Measurements from ENCODE around the gene FMOD.
A peak's percentile ranks its signal among the peaks of the same experiment; 100 is the strongest.

FMOD gene

DNA sequence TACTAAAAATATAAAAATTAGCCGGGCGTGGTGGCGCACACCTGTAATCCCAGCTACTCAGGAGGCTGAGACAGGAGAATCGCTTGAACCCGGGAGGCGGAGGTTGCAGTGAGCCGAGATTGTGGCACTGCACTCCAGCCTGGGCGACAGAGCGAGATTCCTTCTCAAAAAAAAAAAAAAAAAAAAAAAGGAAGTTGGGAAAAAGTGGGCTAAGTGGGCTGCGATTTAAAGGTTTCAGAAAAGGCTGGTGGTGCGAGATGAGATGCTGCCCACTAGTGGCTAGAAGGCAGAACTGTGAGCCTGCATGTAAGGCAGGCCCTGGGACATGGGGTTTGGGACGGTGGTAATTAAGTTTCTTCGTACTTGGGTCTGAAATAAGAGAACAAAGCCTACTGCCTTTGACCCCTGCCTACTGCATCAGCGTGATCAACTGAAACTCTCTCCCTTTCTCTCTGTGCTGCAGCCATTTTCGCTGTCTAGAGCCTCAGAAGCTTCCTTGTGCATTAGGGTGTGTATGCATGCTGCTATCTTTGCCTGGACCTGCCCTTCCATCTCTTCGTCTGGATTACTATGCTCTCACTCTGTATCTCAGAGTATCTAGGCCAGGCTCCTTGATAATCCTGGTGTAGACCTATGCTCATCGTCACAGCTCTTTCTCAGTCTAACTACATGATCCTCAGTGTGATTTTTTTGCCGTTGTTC is 12.4 kb downstream of the FMOD start:
- POLR2A ChIA-PET = interaction anchor here (0.6 to 0.8 kb wide), 3 partner anchors 34 to 72 kb away, joined by 3 to 5 read pairs (median 3); no protein-coding TSS in a partner anchor
- Histone ChIP-seq H3K4me1 (ENCODE audit: control insufficient read depth, insufficient read depth, low read length) (no peaks in the 10 kb centered on the region), H3K4me3 (ENCODE audit: low read depth, low read length) (no peak overlapping the region), H3K27ac (ENCODE audit: extremely low read depth, low read depth, low read length) (no peak overlapping the region), H3K9me3 (ENCODE audit: control insufficient read depth, insufficient read depth, low read depth, low read length) (no peaks in the 10 kb centered on the region), H3K36me3 (ENCODE audit: control insufficient read depth in 2 of 2, insufficient read depth in 1 of 2, low read length in 2 of 2) (no peaks in the 10 kb centered on the region)
- CTCF ChIA-PET = interaction anchor here (0.6 to 16.4 kb wide), 27 partner anchors 8 to 363 kb away, joined by 3 to 371 read pairs (median 6); partner anchors contain the start of genes FMOD and OPTC
- TF ChIP-seq, protein P1, sequence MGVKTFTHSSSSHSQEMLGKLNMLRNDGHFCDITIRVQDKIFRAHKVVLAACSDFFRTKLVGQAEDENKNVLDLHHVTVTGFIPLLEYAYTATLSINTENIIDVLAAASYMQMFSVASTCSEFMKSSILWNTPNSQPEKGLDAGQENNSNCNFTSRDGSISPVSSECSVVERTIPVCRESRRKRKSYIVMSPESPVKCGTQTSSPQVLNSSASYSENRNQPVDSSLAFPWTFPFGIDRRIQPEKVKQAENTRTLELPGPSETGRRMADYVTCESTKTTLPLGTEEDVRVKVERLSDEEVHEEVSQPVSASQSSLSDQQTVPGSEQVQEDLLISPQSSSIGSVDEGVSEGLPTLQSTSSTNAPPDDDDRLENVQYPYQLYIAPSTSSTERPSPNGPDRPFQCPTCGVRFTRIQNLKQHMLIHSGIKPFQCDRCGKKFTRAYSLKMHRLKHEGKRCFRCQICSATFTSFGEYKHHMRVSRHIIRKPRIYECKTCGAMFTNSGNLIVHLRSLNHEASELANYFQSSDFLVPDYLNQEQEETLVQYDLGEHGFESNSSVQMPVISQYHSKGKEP (tag by site-specific recombination; IDR thresholded peaks at IDR 0.05) = no peak
- TF ChIP-seq ZNF184 (tag by site-specific recombination; IDR thresholded peaks at IDR 0.05) (no peak), ZNF555 (tag by site-specific recombination; conservative IDR thresholded peaks at IDR 0.05) (no peak), ZNF501 (tag by site-specific recombination; IDR thresholded peaks at IDR 0.05) (no peak), ZNF202 (tag by site-specific recombination; IDR thresholded peaks at IDR 0.05; ENCODE audit: borderline replicate concordance) (no peak), ZNF2 (tag by site-specific recombination; IDR thresholded peaks at IDR 0.05) (0 out of 2 replicates have a peak, but pooled peaks have one; percentile 27), ZNF221 (tag by site-specific recombination; IDR thresholded peaks at IDR 0.05; ENCODE audit: borderline replicate concordance) (no peak), ZNF157 (tag by site-specific recombination; IDR thresholded peaks at IDR 0.05) (no peak), ZSCAN23 (tag by site-specific recombination; IDR thresholded peaks at IDR 0.05) (no peak), ZBTB8A (tag by site-specific recombination; IDR thresholded peaks at IDR 0.05) (peak; percentile 99), KLF9 (tag by site-specific recombination; IDR thresholded peaks at IDR 0.05; ENCODE audit: low read depth) (no peak), ZNF132 (tag by site-specific recombination; IDR thresholded peaks at IDR 0.05; ENCODE audit: borderline replicate concordance) (no peak), GLIS1 (tag by site-specific recombination; IDR thresholded peaks at IDR 0.05) (no peak), ZXDB (tag by site-specific recombination; IDR thresholded peaks at IDR 0.05) (0 out of 2 replicates have a peak, but pooled peaks have one; percentile 38), ZNF175 (tag by site-specific recombination; IDR thresholded peaks at IDR 0.05) (no peak), ZNF121 (tag by site-specific recombination; IDR thresholded peaks at IDR 0.05) (no peak), TRIM28 (IDR thresholded peaks at IDR 0.05; ENCODE audit: borderline replicate concordance, low read length) (no peak), ZFP41 (tag by site-specific recombination; IDR thresholded peaks at IDR 0.05; ENCODE audit: borderline replicate concordance) (no peak), YY1 (tag by site-specific recombination; IDR thresholded peaks at IDR 0.05) (no peak), YY2 (tag by site-specific recombination; IDR thresholded peaks at IDR 0.05) (no peak), ZBTB48 (tag by site-specific recombination; IDR thresholded peaks at IDR 0.05) (no peak)
- TF ChIP-seq, protein P2, sequence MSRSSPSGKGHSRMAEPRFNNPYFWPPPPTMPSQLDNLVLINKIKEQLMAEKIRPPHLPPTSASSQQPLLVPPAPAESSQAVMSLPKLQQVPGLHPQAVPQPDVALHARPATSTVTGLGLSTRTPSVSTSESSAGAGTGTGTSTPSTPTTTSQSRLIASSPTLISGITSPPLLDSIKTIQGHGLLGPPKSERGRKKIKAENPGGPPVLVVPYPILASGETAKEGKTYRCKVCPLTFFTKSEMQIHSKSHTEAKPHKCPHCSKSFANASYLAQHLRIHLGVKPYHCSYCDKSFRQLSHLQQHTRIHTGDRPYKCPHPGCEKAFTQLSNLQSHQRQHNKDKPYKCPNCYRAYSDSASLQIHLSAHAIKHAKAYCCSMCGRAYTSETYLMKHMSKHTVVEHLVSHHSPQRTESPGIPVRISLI (tag by site-specific recombination; IDR thresholded peaks at IDR 0.05) = peak; percentile 79
- TF ChIP-seq, protein P3, sequence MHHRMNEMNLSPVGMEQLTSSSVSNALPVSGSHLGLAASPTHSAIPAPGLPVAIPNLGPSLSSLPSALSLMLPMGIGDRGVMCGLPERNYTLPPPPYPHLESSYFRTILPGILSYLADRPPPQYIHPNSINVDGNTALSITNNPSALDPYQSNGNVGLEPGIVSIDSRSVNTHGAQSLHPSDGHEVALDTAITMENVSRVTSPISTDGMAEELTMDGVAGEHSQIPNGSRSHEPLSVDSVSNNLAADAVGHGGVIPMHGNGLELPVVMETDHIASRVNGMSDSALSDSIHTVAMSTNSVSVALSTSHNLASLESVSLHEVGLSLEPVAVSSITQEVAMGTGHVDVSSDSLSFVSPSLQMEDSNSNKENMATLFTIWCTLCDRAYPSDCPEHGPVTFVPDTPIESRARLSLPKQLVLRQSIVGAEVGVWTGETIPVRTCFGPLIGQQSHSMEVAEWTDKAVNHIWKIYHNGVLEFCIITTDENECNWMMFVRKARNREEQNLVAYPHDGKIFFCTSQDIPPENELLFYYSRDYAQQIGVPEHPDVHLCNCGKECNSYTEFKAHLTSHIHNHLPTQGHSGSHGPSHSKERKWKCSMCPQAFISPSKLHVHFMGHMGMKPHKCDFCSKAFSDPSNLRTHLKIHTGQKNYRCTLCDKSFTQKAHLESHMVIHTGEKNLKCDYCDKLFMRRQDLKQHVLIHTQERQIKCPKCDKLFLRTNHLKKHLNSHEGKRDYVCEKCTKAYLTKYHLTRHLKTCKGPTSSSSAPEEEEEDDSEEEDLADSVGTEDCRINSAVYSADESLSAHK (tag by site-specific recombination; IDR thresholded peaks at IDR 0.05) = no peak
- TF ChIP-seq, protein P4, sequence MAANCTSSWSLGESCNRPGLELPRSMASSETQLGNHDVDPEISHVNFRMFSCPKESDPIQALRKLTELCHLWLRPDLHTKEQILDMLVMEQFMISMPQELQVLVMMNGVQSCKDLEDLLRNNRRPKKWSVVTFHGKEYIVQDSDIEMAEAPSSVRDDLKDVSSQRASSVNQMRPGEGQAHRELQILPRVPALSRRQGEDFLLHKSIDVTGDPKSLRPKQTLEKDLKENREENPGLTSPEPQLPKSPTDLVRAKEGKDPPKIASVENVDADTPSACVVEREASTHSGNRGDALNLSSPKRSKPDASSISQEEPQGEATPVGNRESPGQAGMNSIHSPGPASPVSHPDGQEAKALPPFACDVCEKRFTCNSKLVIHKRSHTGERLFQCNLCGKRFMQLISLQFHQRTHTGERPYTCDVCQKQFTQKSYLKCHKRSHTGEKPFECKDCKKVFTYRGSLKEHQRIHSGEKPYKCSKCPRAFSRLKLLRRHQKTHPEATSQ (tag by site-specific recombination; IDR thresholded peaks at IDR 0.05) = no peak
- TF ChIP-seq, protein P5, sequence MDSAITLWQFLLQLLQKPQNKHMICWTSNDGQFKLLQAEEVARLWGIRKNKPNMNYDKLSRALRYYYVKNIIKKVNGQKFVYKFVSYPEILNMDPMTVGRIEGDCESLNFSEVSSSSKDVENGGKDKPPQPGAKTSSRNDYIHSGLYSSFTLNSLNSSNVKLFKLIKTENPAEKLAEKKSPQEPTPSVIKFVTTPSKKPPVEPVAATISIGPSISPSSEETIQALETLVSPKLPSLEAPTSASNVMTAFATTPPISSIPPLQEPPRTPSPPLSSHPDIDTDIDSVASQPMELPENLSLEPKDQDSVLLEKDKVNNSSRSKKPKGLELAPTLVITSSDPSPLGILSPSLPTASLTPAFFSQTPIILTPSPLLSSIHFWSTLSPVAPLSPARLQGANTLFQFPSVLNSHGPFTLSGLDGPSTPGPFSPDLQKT (IDR thresholded peaks at IDR 0.05; ENCODE audit: borderline replicate concordance, low read depth, low read length) = no peak
- TF ChIP-seq, protein P6, sequence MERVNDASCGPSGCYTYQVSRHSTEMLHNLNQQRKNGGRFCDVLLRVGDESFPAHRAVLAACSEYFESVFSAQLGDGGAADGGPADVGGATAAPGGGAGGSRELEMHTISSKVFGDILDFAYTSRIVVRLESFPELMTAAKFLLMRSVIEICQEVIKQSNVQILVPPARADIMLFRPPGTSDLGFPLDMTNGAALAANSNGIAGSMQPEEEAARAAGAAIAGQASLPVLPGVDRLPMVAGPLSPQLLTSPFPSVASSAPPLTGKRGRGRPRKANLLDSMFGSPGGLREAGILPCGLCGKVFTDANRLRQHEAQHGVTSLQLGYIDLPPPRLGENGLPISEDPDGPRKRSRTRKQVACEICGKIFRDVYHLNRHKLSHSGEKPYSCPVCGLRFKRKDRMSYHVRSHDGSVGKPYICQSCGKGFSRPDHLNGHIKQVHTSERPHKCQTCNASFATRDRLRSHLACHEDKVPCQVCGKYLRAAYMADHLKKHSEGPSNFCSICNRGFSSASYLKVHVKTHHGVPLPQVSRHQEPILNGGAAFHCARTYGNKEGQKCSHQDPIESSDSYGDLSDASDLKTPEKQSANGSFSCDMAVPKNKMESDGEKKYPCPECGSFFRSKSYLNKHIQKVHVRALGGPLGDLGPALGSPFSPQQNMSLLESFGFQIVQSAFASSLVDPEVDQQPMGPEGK (tag by site-specific recombination; IDR thresholded peaks at IDR 0.05) = 0 out of 2 replicates have a peak, but pooled peaks have one; percentile 42
- TF ChIP-seq, protein P7, sequence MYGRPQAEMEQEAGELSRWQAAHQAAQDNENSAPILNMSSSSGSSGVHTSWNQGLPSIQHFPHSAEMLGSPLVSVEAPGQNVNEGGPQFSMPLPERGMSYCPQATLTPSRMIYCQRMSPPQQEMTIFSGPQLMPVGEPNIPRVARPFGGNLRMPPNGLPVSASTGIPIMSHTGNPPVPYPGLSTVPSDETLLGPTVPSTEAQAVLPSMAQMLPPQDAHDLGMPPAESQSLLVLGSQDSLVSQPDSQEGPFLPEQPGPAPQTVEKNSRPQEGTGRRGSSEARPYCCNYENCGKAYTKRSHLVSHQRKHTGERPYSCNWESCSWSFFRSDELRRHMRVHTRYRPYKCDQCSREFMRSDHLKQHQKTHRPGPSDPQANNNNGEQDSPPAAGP (tag by site-specific recombination; IDR thresholded peaks at IDR 0.05) = peak; percentile 39; the same call in 1 of the 2 replicates
